ENCODE data around the gene FOXR1. TPM values are rescaled to one million over a fixed set of nuclear protein-coding genes. Genes with fewer than 3 reads are reported as not detected.

The FOXR1 gene
- total RNA-seq, 4 donors from 2014 or later = not detected

GRCh38 chr11:118997627-118998387 lies 26.2 kb downstream of the FOXR1 start, which contains the start of gene CENATAC:
CENATAC (plus strand) TSS chr11:118998138; CDS start chr11:118998198, 60 bp downstream.
- no peak for TF ChIP-seq CTCF (IDR thresholded peaks at IDR 0.05; ENCODE audit: low read depth)

GRCh38 chr11:118998388-118998717 lies 26.8 kb downstream of the FOXR1 start:
- TF ChIP-seq CTCF (IDR thresholded peaks at IDR 0.05; ENCODE audit: low read depth) = no peak

DNA sequence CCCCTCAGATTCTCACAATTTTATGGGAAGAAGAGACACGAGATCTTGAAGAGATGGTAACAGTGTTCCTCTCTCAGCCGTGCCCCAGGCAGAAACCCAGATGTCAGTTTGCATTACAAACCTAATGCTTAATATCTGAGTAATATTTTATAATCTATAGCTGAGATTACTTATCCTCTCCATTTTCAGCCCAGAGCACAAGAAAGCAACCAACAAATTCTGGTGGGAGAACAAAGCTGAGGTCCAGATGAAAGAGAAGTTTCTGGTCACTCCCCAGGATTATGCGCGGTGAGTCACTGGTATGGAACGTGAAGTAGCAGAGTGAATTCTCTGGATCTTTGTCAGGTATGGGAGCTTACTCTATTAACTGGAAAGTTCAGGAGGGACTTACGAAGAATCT lies 27.3 kb downstream of the FOXR1 start:
- no peak for TF ChIP-seq CTCF (IDR thresholded peaks at IDR 0.05; ENCODE audit: low read depth)

DNA sequence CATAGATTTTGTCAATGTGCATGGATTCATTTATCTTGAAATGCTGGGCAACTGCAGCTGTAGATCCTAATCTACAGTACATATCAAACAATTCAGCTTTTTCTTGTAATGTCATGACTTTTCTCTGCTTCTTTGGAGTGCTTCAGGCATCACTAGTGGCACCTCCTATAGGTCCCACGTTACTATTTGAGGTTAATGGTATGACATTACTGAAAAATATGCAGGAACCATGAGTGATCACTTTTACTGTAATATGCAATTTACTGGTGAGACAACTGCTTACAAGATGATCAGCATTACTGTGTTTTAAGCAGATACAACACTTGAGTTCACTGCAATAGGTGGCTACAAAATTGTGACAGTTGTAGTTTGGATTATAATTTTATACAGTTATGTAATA lies 29.3 kb downstream of the FOXR1 start:
- no peak for TF ChIP-seq CTCF (IDR thresholded peaks at IDR 0.05; ENCODE audit: low read depth)

GRCh38 chr11:119006656-119007055 lies 35.1 kb downstream of the FOXR1 start:
- TF ChIP-seq CTCF (IDR thresholded peaks at IDR 0.05; ENCODE audit: low read depth) = no peak

DNA sequence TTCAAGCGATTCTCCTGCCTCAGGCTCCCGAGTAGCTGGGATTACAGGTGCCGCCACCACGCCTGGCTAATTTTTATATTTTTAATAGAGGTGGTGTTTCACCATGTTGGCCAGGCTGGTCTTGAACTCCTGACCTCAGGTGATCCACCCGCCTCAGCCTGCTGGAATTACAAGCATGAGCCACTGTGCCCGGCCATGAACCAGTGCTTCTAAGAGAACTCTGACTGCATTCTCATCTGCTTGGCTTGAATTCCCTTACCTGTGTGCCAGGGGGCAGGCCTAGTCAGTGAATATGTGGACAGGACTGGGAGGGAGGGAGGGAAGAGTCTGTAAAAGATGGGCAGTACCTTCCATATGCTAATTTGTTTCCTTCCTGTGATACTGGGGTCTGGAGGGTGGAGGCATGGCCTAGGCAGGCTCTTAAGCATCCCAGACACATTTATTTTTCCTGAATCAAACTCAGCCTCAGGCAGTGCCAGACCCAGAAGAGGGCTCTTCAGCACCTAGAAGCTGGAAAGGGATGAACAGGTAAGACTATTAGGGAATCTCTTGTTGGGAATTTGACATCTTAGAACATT lies 40.0 kb downstream of the FOXR1 start:
- no peak for TF ChIP-seq CTCF (IDR thresholded peaks at IDR 0.05; ENCODE audit: low read depth)

GRCh38 chr11:119012629-119013170 lies 41.1 kb downstream of the FOXR1 start:
- no peak for TF ChIP-seq CTCF (IDR thresholded peaks at IDR 0.05; ENCODE audit: low read depth)
